Stimulated activated CD4-positive, alpha-beta T cell treated with anti-CD3 and anti-CD28 coated beads, Interleukin-2, amount 100 ng/mL, for 24 hours (primary cell): Measurements from ENCODE around the gene ZMIZ2.
"Not testable (repeated sequence)": the region's sequence is repeated elsewhere in the genome, so short reads cannot be mapped to it uniquely, and the experiment has no call there.

Experiments
- DNase-seq, 2 donors: peaks; one replicate each; pipeline ENCODE4 v3.0.0-alpha.2; 2020

The ZMIZ2 gene

GRCh38 chr7:44759246-44759645 lies 10.6 kb downstream of the ZMIZ2 start:
- DNase-seq: no peak

- DNase-seq: no peak
Measured at GRCh38 chr7:44760034-44760580, 11.5 kb downstream of the ZMIZ2 start.

- no peak for DNase-seq
Measured at GRCh38 chr7:44761207-44762161, 12.8 kb downstream of the ZMIZ2 start.

- no peak for DNase-seq
Measured at GRCh38 chr7:44762300-44762699, 13.7 kb downstream of the ZMIZ2 start.

GRCh38 chr7:44762726-44763522 lies 14.3 kb downstream of the ZMIZ2 start:
- DNase-seq: no peak

GRCh38 chr7:44764081-44764480 lies 15.4 kb downstream of the ZMIZ2 start:
- no peak for DNase-seq

- DNase-seq: no peak
Measured at GRCh38 chr7:44764665-44765578, 16.3 kb downstream of the ZMIZ2 start.

- no peak for DNase-seq
Measured at GRCh38 chr7:44765579-44766415, 17.1 kb downstream of the ZMIZ2 start.

GRCh38 chr7:44766416-44766801 lies 17.8 kb downstream of the ZMIZ2 start:
- DNase-seq: no peak

GRCh38 chr7:44767134-44767911 lies 18.7 kb downstream of the ZMIZ2 start:
- no peak for DNase-seq

GRCh38 chr7:44767912-44768627 lies 19.4 kb downstream of the ZMIZ2 start:
- no peak for DNase-seq

- no peak for DNase-seq
Measured at GRCh38 chr7:44768628-44769371, 20.2 kb downstream of the ZMIZ2 start.

GRCh38 chr7:44769376-44769775 lies 20.7 kb downstream of the ZMIZ2 start:
- no peak for DNase-seq

GRCh38 chr7:44769776-44770294 lies 21.2 kb downstream of the ZMIZ2 start:
- DNase-seq: no peak

GRCh38 chr7:44771358-44771757 lies 22.7 kb downstream of the ZMIZ2 start:
- no peak for DNase-seq

- DNase-seq: no peak
Measured at GRCh38 chr7:44772440-44772839, 23.8 kb downstream of the ZMIZ2 start.

- DNase-seq: no peak
Measured at GRCh38 chr7:44772867-44773266, 24.2 kb downstream of the ZMIZ2 start.

- not testable (repeated sequence) for DNase-seq
Measured at GRCh38 chr7:44774486-44774885, 25.8 kb downstream of the ZMIZ2 start.
